HG02973 (cell line): ENCODE results near the gene SIGLEC12.
"Not testable (repeated sequence)": the region's sequence is repeated elsewhere in the genome, so short reads cannot be mapped to it uniquely, and the experiment has no call there.

ENCODE experiments used
- ATAC-seq: cut with Tn5 transposase; IDR thresholded peaks from one replicate; pipeline ENCODE4 v1.9.1; 2021; ENCODE audit warnings: moderate library complexity; ENCODE audit not compliant: unreplicated experiment

The SIGLEC12 gene

GRCh38 chr19:51460164-51460992 is 41.2 kb downstream of the SIGLEC12 start:
- no peak for ATAC-seq

GRCh38 chr19:51458899-51459505 is 42.6 kb downstream of the SIGLEC12 start:
- ATAC-seq = no peak

- ATAC-seq = no peak
These were observed 43.5 kb downstream of the SIGLEC12 start, which contains the start of gene SIGLEC8 for GRCh38 chr19:51458051-51458645. TSS of gene SIGLEC8 (minus strand) at chr19:51458454. CDS start at chr19:51458387, 67 bp downstream.

GRCh38 chr19:51457351-51458013 is 44.1 kb downstream of the SIGLEC12 start:
- no peak for ATAC-seq

GRCh38 chr19:51456541-51457290 is 44.9 kb downstream of the SIGLEC12 start:
- no peak for ATAC-seq

GRCh38 chr19:51450730-51451307 is 50.8 kb downstream of the SIGLEC12 start:
- no peak for ATAC-seq

- ATAC-seq = no peak
These were observed 53.1 kb downstream of the SIGLEC12 start for GRCh38 chr19:51448411-51449016.

GRCh38 chr19:51448011-51448410 is 53.6 kb downstream of the SIGLEC12 start:
- ATAC-seq = no peak

- ATAC-seq = not testable (repeated sequence)
These were observed 54.1 kb downstream of the SIGLEC12 start for GRCh38 chr19:51447510-51447909.

GRCh38 chr19:51441410-51442390 is 59.9 kb downstream of the SIGLEC12 start:
- ATAC-seq = peak; percentile 84
